Esophagus squamous epithelium (tissue), 4 donors: ENCODE data around the gene SEMA6B.

Experiments
- CTCF ChIP-seq, 6 experiments: fragments of 450-650 bp in 4 of 6; fragments of 200-600 bp in 2 of 6; sonication (generic) in 2 of 6; IDR thresholded peaks; one replicate each; pipeline ENCODE4 v1.5.1; 2016 to 2019; ENCODE audit warnings: antibody characterized with exemption in 6 of 6, mild to moderate bottlenecking in 4 of 6, moderate library complexity in 4 of 6
- POLR2A ChIP-seq, 4 donors: fragments of 450-650 bp; IDR thresholded peaks; one replicate each; pipeline ENCODE4 v1.6.1; 2017; ENCODE audit warnings: antibody characterized with exemption in 4 of 4, mild to moderate bottlenecking in 4 of 4, moderate library complexity in 3 of 4

DNA sequence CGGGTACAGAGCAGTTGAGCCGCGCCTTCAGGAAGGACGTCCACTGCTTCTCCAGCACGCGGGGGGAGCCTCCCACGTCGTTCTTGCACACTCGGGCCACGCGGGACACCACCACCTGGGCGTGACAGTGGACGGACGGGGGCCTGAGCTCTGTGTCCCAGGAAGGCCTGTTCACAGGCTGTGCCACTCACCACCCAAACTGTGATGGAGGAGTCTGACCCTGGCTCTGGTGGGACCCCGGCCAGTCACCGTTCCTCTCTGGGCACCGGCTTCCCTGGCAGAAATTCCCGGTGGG is 7.0 kb downstream of the SEMA6B start:
- TF ChIP-seq CTCF (IDR thresholded peaks at IDR 0.05) = no peak
- TF ChIP-seq POLR2A (IDR thresholded peaks at IDR 0.05) = no peak
